Spleen (tissue), 11 donors: ENCODE results near the gene PLCH1. TPM values are rescaled to one million over a fixed set of nuclear protein-coding genes. Genes with fewer than 3 reads are reported as not detected.

Experiments used
- DNase-seq: peaks from one replicate; pipeline ENCODE4 v3.0.0-alpha.2; 2020
- H3K27ac ChIP-seq, 8 donors: fragments of 200-600 bp; sonication (generic) in 7 of 8; 1 replicate in 4 of 8; 2 replicates in 4 of 8; pipeline versions ENCODE4 v1.5.0 to v1.8.0; 2016 to 2021; ENCODE audit warnings: inconsistent platforms in 4 of 8, mild to moderate bottlenecking in 4 of 8, moderate library complexity in 1 of 8
- H3K27me3 ChIP-seq, 7 donors: fragments of 200-600 bp; sonication (generic) in 6 of 7; replicated peaks in 1 of 7; 1 replicate in 4 of 7; 2 replicates in 3 of 7; pipeline versions ENCODE4 v1.5.0 to v1.8.0; 2016 to 2021; ENCODE audit warnings: inconsistent platforms in 3 of 7, mild to moderate bottlenecking in 1 of 7
- H3K36me3 ChIP-seq, 6 donors: fragments of 200-600 bp; sonication (generic) in 5 of 6; 1 replicate in 4 of 6; 2 replicates in 2 of 6; pipeline versions ENCODE4 v1.5.0 to v1.8.0; 2016 to 2021; ENCODE audit warnings: inconsistent platforms in 2 of 6
- H3K4me1 ChIP-seq, 6 donors: fragments of 200-600 bp; sonication (generic) in 5 of 6; 1 replicate in 3 of 6; 2 replicates in 3 of 6; pipeline versions ENCODE4 v1.5.0 to v1.8.0; 2016 to 2021; ENCODE audit warnings: inconsistent platforms in 3 of 6
- H3K4me3 ChIP-seq, 8 donors: fragments of 200-600 bp; sonication (generic) in 7 of 8; 1 replicate in 4 of 8; 2 replicates in 4 of 8; pipeline versions ENCODE4 v1.5.0 to v1.8.0; 2016 to 2021; ENCODE audit warnings: inconsistent platforms in 4 of 8, mild to moderate bottlenecking in 4 of 8, moderate library complexity in 2 of 8
- H3K9me3 ChIP-seq, 8 donors: fragments of 200-600 bp; sonication (generic) in 7 of 8; 1 replicate in 4 of 8; 2 replicates in 4 of 8; pipeline versions ENCODE4 v1.5.0 to v1.8.0; 2016 to 2021; ENCODE audit warnings: inconsistent platforms in 4 of 8
- CTCF ChIP-seq, 11 experiments: fragments of 200-600 bp in 7 of 11; fragments of 450-650 bp in 4 of 11; sonication (generic) in 4 of 11; IDR thresholded peaks in 8 of 11; conservative IDR thresholded peaks in 3 of 11; 1 replicate in 7 of 11; 2 replicates in 4 of 11; pipeline versions ENCODE4 v1.4.0 to v1.8.0; 2016 to 2021; ENCODE audit warnings: antibody characterized with exemption in 11 of 11, inconsistent platforms in 4 of 11, mild to moderate bottlenecking in 1 of 11
- POLR2A ChIP-seq, 3 donors: fragments of 450-650 bp; IDR thresholded peaks; one replicate each; pipeline ENCODE4 v1.5.1; 2017; ENCODE audit warnings: antibody characterized with exemption in 3 of 3, mild to moderate bottlenecking in 1 of 3
- POLR2AphosphoS5 ChIP-seq, 3 donors: sonication (generic); formaldehyde crosslinking; IDR thresholded peaks; one replicate each; pipeline ENCODE4 v1.5.1; 2017; ENCODE audit warnings: antibody characterized with exemption in 3 of 3
- WGBS, 5 donors: extraction: QIAGEN DNeasy Blood & Tissue Kit in 3 of 5; methylation state at CpG; one replicate each; pipeline versions ENCODE4 v1.1.5 to v1.1.7; 2013 to 2018; 5-methylcytosine and 5-hydroxymethylcytosine counted together
- intact Hi-C: fragments of 100-400 bp; cut with DNase I; formaldehyde crosslinking; loops from one replicate; pipeline ENCODE4 v1.15.0; 2023; ENCODE audit warnings: low total_unique reads
- polyA plus RNA-seq, 3 donors: library from polyadenylated mRNA; stranded (reverse); fragments of 200-250 nt; gene quantifications; one replicate each; pipeline ENCODE4 v1.2.1, GENCODE V29; 2013
- total RNA-seq, 7 donors: library from RNA; depleted of rRNA in 3 of 7; stranded (reverse); fragments of >200 nt in 3 of 7; fragmentation: NEBNext Ultra II Directional in 4 of 7; extraction: Animal tissue kit (Norgen Biotek cat#: 25700) in 4 of 7; gene quantifications; one replicate each; pipeline versions ENCODE4 v1.1.0 to v1.2.1, GENCODE V29; 2016 to 2021
- donor health status: healthy with polysubstance abuse.
- donor health status: DM: no; HTN: no; CAD: no; lungs with moderate emphysema.
- donor health status: DM: no; HTN: no; CAD: no.
- donor health status: Bipolar disorder and iron deficiency.
- donor health status: healthy.
- donor health status: DM: no; HTN: no; CAD: no.
- donor health status: DM: yes; HTN: yes; CAD: no.

The PLCH1 gene
- total and polyA plus RNA-seq, 10 donors, result 0.02 to 0.37 (median 0.13) TPM; not detected in 1

GRCh38 chr3:155354658-155355057, 390.2 kb downstream of the PLCH1 start:
- H3K9me3 ChIP-seq, result no peaks in the 10 kb centered on the region
- H3K4me1 ChIP-seq, result no peaks in the 10 kb centered on the region
- no peaks in the 10 kb centered on the region for H3K27me3 ChIP-seq
- no peak overlapping the region for H3K4me3 ChIP-seq
- no peaks in the 10 kb centered on the region for H3K36me3 ChIP-seq
- intact Hi-C loops, result loop anchor here (5.0 kb wide), 1 partner anchor 348 kb away; no protein-coding TSS in a partner anchor
- TF ChIP-seq POLR2A (IDR thresholded peaks at IDR 0.05) (no peak), POLR2AphosphoS5 (IDR thresholded peaks at IDR 0.05) (no peak), CTCF (IDR thresholded peaks at IDR 0.05 in 8 of 11, conservative IDR thresholded peaks at IDR 0.05 in 3 of 11) (no peak)
- no peak for DNase-seq
- no peak overlapping the region for H3K27ac ChIP-seq

- no peaks in the 10 kb centered on the region for H3K27me3 ChIP-seq
- intact Hi-C loops, result no loop called here
- 52 to 60% (median 55%) methylated on average over 6 of the region's 6 CpGs for WGBS, 5 donors
Measured at GRCh38 chr3:155352900-155353490, 391.9 kb downstream of the PLCH1 start.

GRCh38 chr3:155350571-155350970, 394.3 kb downstream of the PLCH1 start:
- Histone ChIP-seq H3K4me1 (no peaks in the 10 kb centered on the region), H3K36me3 (no peaks in the 10 kb centered on the region), H3K4me3 (no peak overlapping the region), H3K27me3 (no peaks in the 10 kb centered on the region), H3K27ac (no peak overlapping the region), H3K9me3 (no peaks in the 10 kb centered on the region)
- 33 to 75% (median 57%) methylated on average over 1 of the region's 1 CpG for WGBS, 5 donors
- DNase-seq, result no peak
- TF ChIP-seq CTCF (IDR thresholded peaks at IDR 0.05 in 8 of 11, conservative IDR thresholded peaks at IDR 0.05 in 3 of 11) (no peak), POLR2A (IDR thresholded peaks at IDR 0.05) (no peak), POLR2AphosphoS5 (IDR thresholded peaks at IDR 0.05) (no peak)
- intact Hi-C loops, result no loop called here

More at GRCh38 chr3:155352900-155353490, 391.9 kb downstream of the PLCH1 start:
- Histone ChIP-seq H3K36me3 (no peaks in the 10 kb centered on the region), H3K4me3 (no peak overlapping the region), H3K9me3 (no peaks in the 10 kb centered on the region), H3K27ac (no peak overlapping the region), H3K4me1 (no peaks in the 10 kb centered on the region)
- TF ChIP-seq CTCF (IDR thresholded peaks at IDR 0.05 in 8 of 11, conservative IDR thresholded peaks at IDR 0.05 in 3 of 11) (peak in 7 of 11 experiments; percentile 2 to 53 (median 38)), POLR2AphosphoS5 (IDR thresholded peaks at IDR 0.05) (no peak), POLR2A (IDR thresholded peaks at IDR 0.05) (no peak)
- no peak for DNase-seq

- intact Hi-C loops, result no loop called here
- Histone ChIP-seq H3K4me1 (no peaks in the 10 kb centered on the region), H3K36me3 (no peaks in the 10 kb centered on the region), H3K27me3 (no peaks in the 10 kb centered on the region), H3K27ac (no peak overlapping the region), H3K4me3 (no peak overlapping the region), H3K9me3 (no peaks in the 10 kb centered on the region)
- no peak for DNase-seq
- TF ChIP-seq CTCF (IDR thresholded peaks at IDR 0.05 in 8 of 11, conservative IDR thresholded peaks at IDR 0.05 in 3 of 11) (no peak), POLR2A (IDR thresholded peaks at IDR 0.05) (no peak), POLR2AphosphoS5 (IDR thresholded peaks at IDR 0.05) (no peak)
- 60 to 85% (median 76%) methylated on average over 1 of the region's 1 CpG for WGBS, 5 donors
Measured at GRCh38 chr3:155347901-155348300, 397.0 kb downstream of the PLCH1 start.
